Thoracic aorta (tissue), 2 donors: ENCODE measurements around the gene CHRNE. TPM values are rescaled to one million over a fixed set of nuclear protein-coding genes. Genes with fewer than 3 reads are reported as not detected.

ENCODE experiments used
- ATAC-seq: fragments of 150-250 bp; one replicate; pipeline ENCODE4 v1.8.0; 2017; ENCODE audit warnings: low read depth; ENCODE audit not compliant: insufficient number of reproducible peaks, low FRiP score
- DNase-seq: peaks from one replicate; pipeline ENCODE4 v3.0.0-alpha.2; 2020; ENCODE audit warnings: low spot score
- H3K27ac ChIP-seq, 2 donors: fragments of 200-600 bp; sonication (generic); 1 replicate in 1 of 2; 2 replicates in 1 of 2; pipeline ENCODE4 v1.5.1; 2016; ENCODE audit warnings: mild to moderate bottlenecking in 2 of 2, moderate library complexity in 2 of 2
- H3K27me3 ChIP-seq: fragments of 200-600 bp; sonication (generic); replicated peaks from 2 replicates; pipeline ENCODE4 v1.6.0; 2016; ENCODE audit warnings: mild to moderate bottlenecking; ENCODE audit not compliant: insufficient read depth
- H3K36me3 ChIP-seq: fragments of 200-600 bp; sonication (generic); one replicate; pipeline ENCODE4 v1.5.1; 2016
- H3K4me1 ChIP-seq, 2 donors: fragments of 200-600 bp; sonication (generic); 1 replicate in 1 of 2; 2 replicates in 1 of 2; pipeline versions ENCODE4 v1.5.1 to v1.6.0; 2016; ENCODE audit warnings: low read depth in 2 of 2, mild to moderate bottlenecking in 1 of 2; ENCODE audit not compliant: control insufficient read depth in 1 of 2
- H3K4me3 ChIP-seq: fragments of 200-600 bp; sonication (generic); 2 replicates; pipeline ENCODE4 v1.5.1; 2016; ENCODE audit warnings: mild to moderate bottlenecking
- H3K9me3 ChIP-seq: fragments of 200-600 bp; sonication (generic); 2 replicates; pipeline ENCODE4 v1.5.1; 2016
- CTCF ChIP-seq: fragments of 200-600 bp; sonication (generic); IDR thresholded peaks from one replicate; pipeline ENCODE4 v1.5.1; 2019; ENCODE audit warnings: antibody characterized with exemption
- total RNA-seq, 2 donors: library from RNA; depleted of rRNA; stranded (reverse); fragments of >200 nt; gene quantifications; one replicate each; pipeline versions ENCODE4 v1.1.0 to v1.2.3, GENCODE V29; 2016

CHRNE gene
- total RNA-seq, 2 donors from 2014 or later: 4.1 TPM; not detected in 1

GRCh38 chr17:4849011-4849536 lies 53.8 kb downstream of the CHRNE start:
- Histone ChIP-seq H3K36me3 (no peaks in the 10 kb centered on the region), H3K27ac (no peak overlapping the region), H3K9me3 (no peaks in the 10 kb centered on the region), H3K4me1 (peaks cover 0 to 4% of the 10 kb centered on the region in 2 donors), H3K27me3 (no peaks in the 10 kb centered on the region), H3K4me3 (no peak overlapping the region)
- DNase-seq (no peak), ATAC-seq (no peak)
- TF ChIP-seq CTCF: no peak

Other genes starting within 250 kb of the CHRNE start
- 10 to 100 TPM; 21.1 to 71.2 TPM for gene PELP1, start 199.0 kb downstream of the CHRNE start, total RNA-seq
- gene ARRB2, start 192.5 kb downstream of the CHRNE start, total RNA-seq: 10 to 100 TPM; 64.5 to 66.3 TPM
- 10 to 100 TPM; 18.8 to 21.9 TPM for gene MED11, start 171.7 kb downstream of the CHRNE start, total RNA-seq
- 1 to 10 TPM; 2.5 to 5.8 TPM for gene ZMYND15, start 163.3 kb downstream of the CHRNE start, total RNA-seq
- 10 to 100 TPM; 27.6 to 41.7 TPM for gene CXCL16, start 163.2 kb downstream of the CHRNE start, total RNA-seq
- gene TM4SF5, start 131.2 kb downstream of the CHRNE start, total RNA-seq: not detected
- gene VMO1, start 116.7 kb downstream of the CHRNE start, total RNA-seq: 1 to 10 TPM; 5.9 to 8.3 TPM
- gene GLTPD2, start 114.1 kb downstream of the CHRNE start, total RNA-seq: not detected
- 100 to 1,000 TPM in 1 of 2 donors, 10 to 100 TPM in 1; 70.0 to 160 TPM for gene PSMB6, start 106.9 kb downstream of the CHRNE start, total RNA-seq
- gene PLD2, start 95.9 kb downstream of the CHRNE start, total RNA-seq: 10 to 100 TPM; 38.3 to 75.3 TPM
- 10 to 100 TPM; 44.0 to 45.0 TPM for gene MINK1, start 69.8 kb downstream of the CHRNE start, total RNA-seq
- gene C17orf107, start 3.6 kb downstream of the CHRNE start, total RNA-seq: 1 to 10 TPM; 1.9 to 5.6 TPM
- gene GP1BA, start 29.2 kb upstream of the CHRNE start, total RNA-seq: not detected
- gene SLC25A11, start 36.9 kb upstream of the CHRNE start, total RNA-seq: 10 to 100 TPM; 27.0 to 39.7 TPM
- gene RNF167, start 37.2 kb upstream of the CHRNE start, total RNA-seq: 10 to 100 TPM; 32.4 to 38.3 TPM
- gene PFN1, start 45.4 kb upstream of the CHRNE start, total RNA-seq: 1,000 to 10,000 TPM in 1 of 2 donors, 100 to 1,000 TPM in 1; 806 to 1,230 TPM
- 1 to 10 TPM; 2.5 to 2.7 TPM for gene ENO3, start 48.0 kb upstream of the CHRNE start, total RNA-seq
- gene SPAG7, start 64.7 kb upstream of the CHRNE start, total RNA-seq: 10 to 100 TPM; 32.3 to 43.1 TPM
- gene CAMTA2, start 84.6 kb upstream of the CHRNE start, total RNA-seq: 10 to 100 TPM; 31.3 to 34.0 TPM
- gene INCA1, start 94.4 kb upstream of the CHRNE start, total RNA-seq: 1 to 10 TPM in 1 of 2 donors, not detected in 1; 1.2 TPM
- gene KIF1C, start 94.9 kb upstream of the CHRNE start, total RNA-seq: 100 to 1,000 TPM; 113 to 152 TPM
- gene SLC52A1, start 132.3 kb upstream of the CHRNE start, total RNA-seq: not detected
- 1 to 10 TPM; 3.2 to 6.6 TPM for gene ZFP3, start 175.4 kb upstream of the CHRNE start, total RNA-seq
- gene ZNF232, start 208.8 kb upstream of the CHRNE start, total RNA-seq: 1 to 10 TPM; 6.7 to 7.2 TPM
- 1 to 10 TPM in 1 of 2 donors, not detected in 1; 2.0 TPM for gene USP6, start 212.9 kb upstream of the CHRNE start, total RNA-seq